Stimulated activated CD4-positive, alpha-beta T cell treated with anti-CD3 and anti-CD28 coated beads, Interleukin-4, amount 100 ng/mL, for 48 hours (primary cell): ENCODE results near the gene C20orf96.
"Not testable (repeated sequence)": the region's sequence is repeated elsewhere in the genome, so short reads cannot be mapped to it uniquely, and the experiment has no call there.

Source experiments
- DNase-seq, 2 donors: peaks; one replicate each; pipeline ENCODE4 v3.0.0-alpha.2; 2020; ENCODE audit warnings: low read depth in 2 of 2

Gene C20orf96

GRCh38 chr20:278607-279571 is 11.7 kb downstream of the C20orf96 start:
- DNase-seq: no peak

DNA sequence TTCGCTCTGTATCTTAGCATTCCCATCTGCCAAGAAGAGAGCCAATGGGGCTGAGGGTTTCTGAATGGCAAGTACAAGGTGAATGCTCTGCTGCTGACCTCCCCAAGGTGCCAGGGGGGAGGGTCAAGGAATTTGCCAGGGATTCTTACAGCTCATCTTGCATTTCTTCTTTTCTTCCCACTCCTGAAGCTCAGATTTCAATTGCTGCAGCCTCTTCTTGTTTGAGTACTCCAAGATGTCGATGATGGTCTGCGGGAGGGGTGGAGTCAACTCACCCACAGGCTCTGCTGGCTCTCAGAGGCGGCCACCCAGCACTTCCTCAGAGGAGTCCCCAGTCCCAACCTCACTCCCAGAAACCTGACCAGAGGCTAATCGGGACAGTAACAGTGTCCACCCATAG is 12.4 kb downstream of the C20orf96 start:
- DNase-seq: no peak

DNA sequence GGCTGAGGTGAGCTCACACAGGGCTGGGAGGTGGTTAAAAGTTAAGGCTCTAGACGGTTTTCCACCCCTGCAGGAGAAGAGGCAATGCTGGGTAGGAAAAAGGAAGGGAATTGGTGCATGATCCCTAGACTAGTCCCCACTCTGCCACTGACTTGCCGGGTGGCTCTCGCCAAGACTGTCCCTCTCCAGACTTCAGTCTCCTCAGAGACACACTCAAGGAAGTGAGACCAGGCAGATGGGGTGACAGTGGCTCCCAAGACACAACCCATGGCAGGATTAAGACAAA is 13.1 kb downstream of the C20orf96 start:
- DNase-seq: no peak

GRCh38 chr20:276620-277495 is 13.7 kb downstream of the C20orf96 start:
- DNase-seq: no peak

DNA sequence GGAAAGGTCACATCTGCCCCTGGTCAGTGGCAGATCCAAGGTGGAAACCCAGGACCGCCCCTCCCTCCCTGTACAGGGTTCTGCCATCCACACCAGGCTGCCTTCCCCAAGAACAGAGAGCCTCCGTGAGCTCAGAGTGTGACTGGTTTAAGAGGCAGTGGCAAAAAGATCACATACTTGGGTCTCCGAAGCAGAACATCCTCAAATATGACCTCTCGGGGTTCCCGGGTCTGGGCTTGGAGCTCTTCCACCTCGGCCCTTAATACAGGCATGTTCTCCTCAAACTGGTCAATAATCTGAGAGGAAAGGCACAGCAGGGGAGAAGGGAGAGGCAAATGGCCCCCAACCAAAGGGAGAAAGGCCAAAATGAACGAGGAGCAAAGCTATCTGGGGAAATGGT is 14.8 kb downstream of the C20orf96 start:
- DNase-seq: no peak

DNA sequence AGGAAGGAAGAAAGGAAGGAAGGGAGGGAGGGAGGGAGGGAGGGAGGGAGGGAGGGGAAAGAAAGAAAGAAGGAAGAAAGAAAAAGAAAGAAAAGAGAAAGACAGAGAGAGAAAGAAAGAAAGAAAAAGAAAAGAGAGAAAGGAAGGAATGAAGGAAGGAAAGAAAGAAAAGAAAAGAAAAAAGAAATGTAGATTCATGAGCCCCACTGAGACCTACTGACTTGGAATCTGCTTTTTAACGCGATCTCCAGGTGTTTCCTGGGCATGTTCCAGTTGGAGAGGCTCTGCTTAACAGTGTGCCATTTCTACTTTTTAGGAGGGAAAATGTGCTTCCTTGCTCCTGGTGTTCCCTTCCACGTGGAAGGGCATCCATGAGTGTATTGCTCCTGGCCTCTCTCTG is 16.7 kb downstream of the C20orf96 start:
- DNase-seq: no peak

DNA sequence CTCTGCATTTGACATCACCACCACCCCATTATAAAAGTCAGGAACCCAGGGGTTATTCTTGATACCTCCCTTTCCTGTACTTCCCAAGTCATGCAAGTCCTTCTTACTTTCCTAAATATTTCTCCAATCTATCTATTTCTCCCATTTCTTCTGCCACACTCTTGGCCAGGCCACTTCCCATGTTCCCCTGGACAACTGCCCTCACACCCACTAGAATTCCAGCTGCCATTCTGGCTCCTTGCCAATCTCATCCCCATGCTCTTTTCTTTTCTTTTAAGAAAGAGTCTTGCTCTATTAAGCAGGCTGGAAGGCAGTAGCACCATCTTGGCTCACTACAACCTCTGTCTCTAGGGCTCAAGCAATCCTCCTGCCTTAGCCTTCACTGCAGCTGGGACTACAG is 17.8 kb downstream of the C20orf96 start:
- DNase-seq: no peak

GRCh38 chr20:271528-271927 is 19.0 kb downstream of the C20orf96 start:
- DNase-seq: no peak

DNA sequence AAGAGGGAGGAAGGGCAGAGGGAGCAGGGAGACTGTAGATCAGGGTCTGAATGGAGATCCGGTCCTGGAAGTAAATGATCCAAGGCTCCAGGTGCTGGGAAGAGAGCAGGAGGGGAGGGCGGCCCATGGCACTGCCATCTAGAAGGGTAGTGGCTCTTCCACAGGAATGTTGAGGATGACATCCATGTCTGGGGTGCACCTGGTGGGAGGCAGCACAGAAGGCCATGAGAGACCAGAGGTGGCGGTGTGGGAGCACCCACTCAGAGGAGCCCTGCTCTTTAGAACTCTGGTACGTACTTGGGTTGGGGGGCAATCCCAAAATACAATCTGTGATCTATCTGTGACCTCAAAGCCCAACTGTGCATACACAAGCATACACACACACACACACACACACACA is 19.5 kb downstream of the C20orf96 start:
- DNase-seq: no peak

GRCh38 chr20:270517-270916 is 20.0 kb downstream of the C20orf96 start:
- DNase-seq: no peak

- DNase-seq: peak; percentile 88 to 94
Measured at GRCh38 chr20:266596-267562, 23.7 kb downstream of the C20orf96 start.

DNA sequence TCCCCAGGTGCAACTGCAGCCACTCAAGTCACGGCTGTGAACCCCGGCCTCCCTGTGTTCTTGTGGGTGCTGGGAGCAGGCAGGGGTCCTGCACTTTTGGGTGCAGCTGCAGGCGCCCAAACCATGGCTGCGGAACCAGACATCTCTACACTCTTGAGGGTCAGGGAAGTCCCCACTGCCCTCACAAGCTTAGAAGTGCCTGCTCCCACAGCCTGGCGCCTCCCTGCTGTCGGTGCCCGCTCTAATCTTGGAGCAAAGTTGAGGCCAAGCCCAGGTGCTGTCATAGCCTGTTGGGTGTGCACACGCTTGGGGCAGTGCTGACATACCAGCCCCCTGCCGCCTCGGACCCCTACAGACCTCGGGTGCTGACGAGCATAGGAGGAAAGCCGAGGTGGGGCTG is 26.8 kb downstream of the C20orf96 start:
- DNase-seq: no peak

DNA sequence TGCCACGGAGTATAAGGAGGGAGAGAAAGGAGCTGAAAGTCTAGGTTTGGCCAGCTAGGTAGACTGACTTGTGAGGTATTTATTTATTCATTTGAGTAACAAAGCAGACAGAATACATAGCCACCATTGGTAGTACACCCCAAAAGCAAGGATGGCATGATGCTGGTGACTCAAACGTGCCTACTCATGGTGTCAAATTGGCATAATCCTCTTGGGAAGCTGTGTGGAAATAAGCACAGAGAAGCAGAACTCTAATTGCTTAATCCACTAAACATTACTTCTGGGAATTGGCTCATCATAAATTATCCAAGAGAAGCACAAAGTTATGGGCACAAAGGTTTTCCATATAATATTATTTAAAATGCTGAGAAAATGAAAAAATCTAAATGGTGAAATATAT is 30.6 kb downstream of the C20orf96 start:
- no peak for DNase-seq

DNA sequence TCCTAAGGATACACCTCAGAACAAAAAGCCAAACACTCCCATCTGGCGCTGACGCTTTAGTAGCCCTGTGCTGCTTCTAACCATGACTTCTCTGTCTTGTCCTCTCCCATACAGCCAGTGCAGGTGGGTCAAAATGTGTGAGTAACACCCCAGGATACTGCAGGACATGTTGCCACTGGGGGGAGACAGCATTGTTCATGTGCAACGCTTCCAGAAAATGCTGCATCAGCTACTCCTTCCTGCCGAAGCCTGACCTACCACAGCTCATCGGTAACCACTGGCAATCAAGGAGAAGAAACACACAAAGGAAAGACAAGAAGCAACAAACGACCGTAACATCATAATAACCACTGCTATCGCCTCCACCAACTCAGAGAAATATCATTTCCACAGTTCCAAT is 31.6 kb downstream of the C20orf96 start:
- DNase-seq: no peak

- no peak for DNase-seq
Measured at GRCh38 chr20:258269-258858, 32.2 kb downstream of the C20orf96 start.

- DNase-seq: no peak
Measured at GRCh38 chr20:257419-257818, 33.1 kb downstream of the C20orf96 start, which contains the start of gene DEFB132. TSS of gene DEFB132 (plus strand) at chr20:257724. CDS start at chr20:257779, 55 bp downstream.

GRCh38 chr20:253447-253846 is 37.1 kb downstream of the C20orf96 start:
- DNase-seq: not testable (repeated sequence)

- no peak for DNase-seq
Measured at GRCh38 chr20:252801-253200, 37.7 kb downstream of the C20orf96 start.

DNA sequence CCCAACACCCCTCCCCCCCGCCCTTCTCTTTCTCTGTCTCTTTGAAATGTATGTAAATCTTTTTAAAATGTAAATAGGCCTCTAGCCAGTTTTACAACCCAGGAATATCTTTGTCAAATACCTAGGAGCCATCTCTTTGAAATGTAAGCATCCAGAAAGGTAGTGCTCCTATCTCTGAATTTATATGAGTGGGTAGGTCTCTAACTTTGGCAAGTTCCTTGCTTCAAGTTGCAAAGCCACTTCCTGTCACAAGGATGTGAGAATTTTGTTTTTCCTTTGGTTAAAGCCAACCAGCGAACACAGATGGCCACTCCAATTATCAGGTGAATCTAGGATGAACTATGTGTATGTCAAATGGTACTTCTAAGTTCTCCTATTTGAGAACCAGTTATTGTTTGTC is 39.2 kb downstream of the C20orf96 start:
- no peak for DNase-seq

DNA sequence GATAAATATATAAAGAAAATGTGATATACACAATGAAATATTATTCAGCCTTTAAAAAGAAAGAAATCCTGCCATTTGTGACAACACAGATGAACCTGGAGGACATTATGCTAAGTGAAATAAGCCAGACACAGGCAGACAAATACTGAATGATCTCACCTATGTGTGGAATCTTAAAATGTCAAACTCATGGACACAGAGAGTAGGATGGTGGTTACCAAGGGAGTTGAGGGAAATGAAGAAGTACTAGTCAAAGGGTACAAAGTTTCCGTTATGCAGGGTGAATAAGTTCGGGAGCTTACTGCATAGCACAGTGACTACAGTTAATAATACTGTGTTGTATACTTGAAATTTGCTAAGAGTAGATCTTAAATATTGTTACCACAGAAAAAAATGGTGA is 47.6 kb downstream of the C20orf96 start:
- no peak for DNase-seq

- DNase-seq: no peak
Measured at GRCh38 chr20:237929-238328, 52.6 kb downstream of the C20orf96 start.
